Measurements from ENCODE around the gene STN1.

DNA sequence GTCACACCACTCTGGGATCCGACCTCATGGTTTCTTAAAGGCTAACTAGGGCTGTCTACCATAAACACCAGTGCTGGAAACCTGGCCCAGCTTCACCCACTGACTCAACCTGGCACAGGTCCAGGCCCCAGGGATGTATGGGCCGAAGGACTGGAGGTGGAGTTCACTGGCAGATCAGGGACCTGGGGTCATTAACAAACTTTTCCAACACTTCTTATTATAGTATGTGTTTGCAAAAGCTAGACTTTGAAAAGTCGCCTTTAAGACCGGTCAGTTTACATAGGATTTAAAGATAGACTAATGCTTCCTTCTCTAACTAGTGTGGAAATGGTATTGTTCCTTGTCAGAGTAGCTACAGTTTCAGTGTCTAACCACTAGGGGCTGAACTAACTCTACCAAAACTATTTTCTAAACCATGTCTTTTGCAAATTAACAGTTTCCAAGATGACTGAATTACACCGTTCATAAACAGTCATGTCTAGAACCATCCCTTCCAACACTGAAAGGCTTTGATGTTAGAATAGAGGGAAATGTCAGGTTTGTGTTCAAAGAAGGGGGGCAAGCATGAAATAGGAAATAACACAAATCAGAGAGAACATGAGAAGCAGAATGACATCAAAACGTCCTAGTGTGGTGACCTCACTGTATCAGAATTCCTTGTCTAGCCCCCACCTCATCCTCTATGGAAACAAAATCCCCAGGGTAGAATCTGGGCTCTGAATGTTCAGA, 29.7 kb downstream of the STN1 start:
- TF ChIP-seq, protein P1, sequence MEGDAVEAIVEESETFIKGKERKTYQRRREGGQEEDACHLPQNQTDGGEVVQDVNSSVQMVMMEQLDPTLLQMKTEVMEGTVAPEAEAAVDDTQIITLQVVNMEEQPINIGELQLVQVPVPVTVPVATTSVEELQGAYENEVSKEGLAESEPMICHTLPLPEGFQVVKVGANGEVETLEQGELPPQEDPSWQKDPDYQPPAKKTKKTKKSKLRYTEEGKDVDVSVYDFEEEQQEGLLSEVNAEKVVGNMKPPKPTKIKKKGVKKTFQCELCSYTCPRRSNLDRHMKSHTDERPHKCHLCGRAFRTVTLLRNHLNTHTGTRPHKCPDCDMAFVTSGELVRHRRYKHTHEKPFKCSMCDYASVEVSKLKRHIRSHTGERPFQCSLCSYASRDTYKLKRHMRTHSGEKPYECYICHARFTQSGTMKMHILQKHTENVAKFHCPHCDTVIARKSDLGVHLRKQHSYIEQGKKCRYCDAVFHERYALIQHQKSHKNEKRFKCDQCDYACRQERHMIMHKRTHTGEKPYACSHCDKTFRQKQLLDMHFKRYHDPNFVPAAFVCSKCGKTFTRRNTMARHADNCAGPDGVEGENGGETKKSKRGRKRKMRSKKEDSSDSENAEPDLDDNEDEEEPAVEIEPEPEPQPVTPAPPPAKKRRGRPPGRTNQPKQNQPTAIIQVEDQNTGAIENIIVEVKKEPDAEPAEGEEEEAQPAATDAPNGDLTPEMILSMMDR (IDR thresholded peaks at IDR 0.05; ENCODE audit: insufficient read depth, low read depth, low read length), result peak; percentile 99
- no peak for TF ChIP-seq EZH2 (IDR thresholded peaks at IDR 0.05; ENCODE audit: insufficient read depth, low read length)

Measured in astrocyte (in vitro differentiated cells and primary cell).